Stimulated activated CD8-positive, alpha-beta memory T cell treated with anti-CD3 and anti-CD28 coated beads, Interleukin-2, amount 100 ng/mL, for 1 hour (primary cell): ENCODE results near the gene TLE4.
A peak's percentile ranks its signal among the peaks of the same experiment; 100 is the strongest.

Experiments used
- DNase-seq, 2 donors: peaks; one replicate each; pipeline ENCODE4 v3.0.0-alpha.2; 2020; ENCODE audit warnings: low read depth in 2 of 2

TLE4 gene

DNA sequence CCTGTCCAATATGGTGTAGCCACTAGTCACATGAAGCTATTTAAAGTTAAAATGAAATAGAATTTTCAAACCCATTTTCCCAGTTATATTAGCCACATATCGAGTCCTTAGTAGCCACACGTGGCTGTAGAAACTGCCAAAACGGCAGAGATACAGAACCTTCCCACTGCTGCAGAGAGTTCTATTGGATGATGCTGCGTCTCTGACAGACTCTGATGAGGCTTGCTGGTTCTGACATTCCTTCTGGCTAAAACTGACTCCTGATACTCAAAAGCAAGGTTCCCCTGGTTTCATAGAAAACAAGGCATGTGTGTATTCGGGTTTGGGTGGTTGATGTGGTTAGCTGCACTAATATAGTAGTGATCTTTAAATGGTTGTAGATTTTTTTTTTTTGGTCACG is 91.5 kb downstream of the TLE4 start:
- DNase-seq = no peak

DNA sequence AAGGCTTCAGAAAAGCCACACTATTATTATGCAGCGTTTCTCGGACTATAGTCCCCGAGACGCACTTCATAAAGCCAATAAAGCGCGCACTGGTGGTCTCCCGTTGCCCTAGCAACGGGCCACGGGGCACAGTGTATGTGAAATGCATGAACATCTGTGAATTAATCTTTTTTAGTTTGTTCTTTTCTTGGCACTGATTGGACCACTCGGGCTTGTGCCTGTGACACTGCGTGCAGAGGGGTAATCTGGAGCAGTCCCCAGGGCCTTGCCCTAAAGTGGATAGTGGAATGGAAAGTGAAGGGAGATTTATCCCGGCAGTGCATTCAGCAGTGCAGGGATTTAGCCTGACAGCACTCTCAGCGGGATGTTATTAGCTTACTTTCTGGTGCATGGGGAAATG is 92.1 kb downstream of the TLE4 start:
- DNase-seq = no peak

DNA sequence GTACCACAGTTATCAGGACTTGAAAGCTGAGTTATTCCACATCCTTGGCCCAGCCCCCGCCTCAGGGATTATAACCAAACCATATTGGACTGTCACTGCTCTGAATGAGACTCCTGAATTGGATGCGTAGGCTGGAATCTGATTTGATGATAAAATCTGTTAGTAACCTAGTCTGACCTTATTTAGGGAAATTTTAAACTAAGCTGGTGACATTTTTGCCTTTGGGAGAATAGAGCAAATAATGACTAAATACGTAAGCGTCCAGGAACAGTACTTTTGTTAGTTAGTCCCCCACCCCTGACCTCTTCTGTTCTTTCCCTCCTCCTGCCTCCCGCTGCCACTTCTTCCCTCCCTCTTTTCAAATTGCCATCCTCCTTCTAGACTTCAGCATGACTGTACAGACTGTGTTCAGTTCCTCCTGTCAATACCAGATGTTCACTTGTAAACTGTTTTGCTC is 92.6 kb downstream of the TLE4 start:
- no peak for DNase-seq

DNA sequence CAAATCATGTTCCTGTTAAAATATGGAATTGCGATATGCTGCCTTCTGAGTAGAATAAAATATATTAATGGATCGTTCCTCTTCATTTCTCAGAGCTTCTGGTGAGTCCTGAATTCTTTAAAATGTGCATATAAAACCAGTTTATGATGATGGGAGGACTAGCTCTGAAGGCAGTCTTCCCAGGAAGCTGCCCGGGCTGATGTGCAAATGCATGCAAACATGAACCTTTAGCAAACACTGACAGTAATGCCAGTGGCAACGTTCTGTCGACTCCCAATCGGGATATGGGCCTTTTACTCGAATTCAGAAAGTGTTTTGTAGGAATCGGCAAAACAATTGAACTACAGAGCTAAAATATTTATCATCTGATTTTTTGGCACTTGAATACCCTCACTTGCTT is 93.6 kb downstream of the TLE4 start:
- no peak for DNase-seq

DNA sequence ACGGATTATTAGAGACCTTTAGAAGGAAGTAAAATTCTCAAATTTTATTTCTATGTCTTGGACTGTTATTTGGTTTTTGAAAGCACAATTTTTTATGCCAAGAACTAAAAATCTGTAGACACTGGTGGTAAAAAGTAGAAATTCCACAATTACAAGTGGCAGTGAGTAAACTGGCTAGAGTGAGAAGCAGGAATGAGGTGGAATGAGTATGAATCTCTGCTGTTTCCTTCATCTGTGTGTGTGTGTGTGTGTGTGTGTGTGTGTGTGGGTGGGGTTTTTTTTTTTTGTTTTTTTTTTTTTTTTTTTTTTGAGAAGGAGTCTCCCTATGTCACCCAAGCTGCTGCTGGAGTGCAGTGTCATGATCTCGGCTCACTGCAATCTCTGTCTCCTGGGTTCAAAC is 94.2 kb downstream of the TLE4 start:
- no peak for DNase-seq

DNA sequence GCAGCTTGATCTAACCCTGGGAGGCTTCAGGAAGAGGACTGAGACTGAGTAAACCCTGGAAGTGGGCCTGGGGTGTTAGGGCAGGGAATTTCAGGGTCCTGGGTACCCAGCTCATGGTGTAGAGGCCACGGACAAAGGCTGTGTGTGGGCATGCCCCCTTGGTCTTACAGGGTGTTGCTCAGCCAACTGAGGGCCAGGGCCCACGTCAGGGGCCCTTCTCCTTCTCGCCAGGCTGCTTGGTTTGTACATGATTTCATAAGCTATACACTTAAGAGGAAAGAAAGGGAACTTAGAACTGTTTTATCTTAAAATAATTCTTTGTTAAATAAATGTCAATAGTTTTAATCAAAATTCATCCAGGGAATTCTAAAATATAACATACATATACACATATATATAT is 95.4 kb downstream of the TLE4 start:
- DNase-seq = no peak

DNA sequence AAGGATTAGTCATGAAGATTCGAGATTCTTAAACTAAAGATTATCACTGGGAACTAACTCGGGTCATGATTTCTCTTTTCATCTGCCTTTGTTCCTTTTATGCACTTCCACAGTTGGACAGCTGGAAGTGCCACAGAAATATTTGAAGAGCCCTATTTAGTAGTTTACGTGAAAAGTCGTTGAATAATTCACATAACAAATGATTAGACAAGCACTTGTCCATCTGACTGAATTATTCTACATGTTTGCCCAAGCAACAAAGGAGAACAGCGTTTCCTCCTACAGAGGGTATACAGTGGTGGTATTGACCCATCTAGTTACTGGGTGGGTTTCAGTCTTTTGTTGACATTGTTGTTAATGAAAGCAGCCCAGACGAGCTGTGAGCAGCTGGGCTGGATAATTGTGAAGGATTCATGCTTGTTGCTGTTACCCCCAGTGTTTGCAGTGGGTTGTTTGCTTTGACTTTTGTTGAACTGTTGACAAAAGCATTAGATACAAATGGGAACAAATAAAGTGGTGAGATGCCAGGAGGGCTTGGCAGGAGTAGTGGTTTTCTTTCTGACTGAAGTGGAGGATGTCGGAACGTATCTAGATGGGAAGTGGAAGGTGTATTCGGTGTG is 96.2 kb downstream of the TLE4 start:
- no peak for DNase-seq

DNA sequence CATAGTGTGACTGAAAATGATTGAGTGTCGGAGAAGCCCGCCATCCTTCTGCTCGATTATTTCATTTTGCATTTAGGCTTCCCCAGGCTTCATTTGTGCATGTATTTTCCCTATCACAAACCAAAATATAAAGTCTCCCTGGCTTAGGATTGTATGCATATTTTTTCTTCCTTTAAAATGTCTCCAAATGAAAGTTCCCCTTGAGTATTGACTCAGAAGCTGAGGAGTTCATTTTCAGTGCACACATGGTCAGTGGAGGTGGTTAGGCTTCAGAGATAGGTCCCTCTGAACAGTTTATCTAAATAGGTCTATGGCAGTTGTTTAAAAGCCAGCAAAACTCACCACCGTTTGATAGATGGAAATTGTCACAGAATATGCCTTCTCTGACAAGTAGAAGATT is 97.2 kb downstream of the TLE4 start:
- no peak for DNase-seq

DNA sequence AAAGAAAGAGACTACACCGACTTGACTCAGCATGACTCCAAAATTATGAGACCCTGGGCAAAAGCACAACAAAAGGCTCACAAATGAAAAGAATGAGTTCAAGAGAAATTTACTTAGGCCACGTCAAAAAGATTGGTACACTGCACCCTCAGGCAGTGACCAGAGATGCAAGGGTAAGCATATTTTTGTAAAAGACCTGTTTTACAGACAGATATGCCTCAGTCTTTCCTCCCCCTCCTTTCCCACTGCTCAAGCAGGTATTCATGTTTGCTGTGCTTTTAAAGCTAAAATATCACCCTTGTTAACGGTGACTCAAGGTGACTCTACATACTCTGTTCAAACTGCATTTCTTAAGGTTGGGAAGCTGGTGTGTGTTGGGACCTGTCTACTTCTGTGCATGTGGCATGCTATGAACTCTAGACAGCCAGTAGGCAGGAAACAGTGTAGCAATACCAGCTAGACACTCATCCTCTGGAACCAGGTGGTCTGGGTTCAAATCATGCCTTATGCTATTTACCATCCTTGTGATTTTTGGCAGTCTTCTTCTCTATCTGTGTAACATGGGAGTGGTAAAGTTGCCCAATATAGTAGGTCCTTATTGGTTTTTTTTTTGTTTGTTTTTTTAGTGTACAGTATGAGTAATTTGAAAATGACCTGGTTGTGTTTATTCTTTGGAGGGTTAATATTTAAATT is 98.7 kb downstream of the TLE4 start:
- no peak for DNase-seq

DNA sequence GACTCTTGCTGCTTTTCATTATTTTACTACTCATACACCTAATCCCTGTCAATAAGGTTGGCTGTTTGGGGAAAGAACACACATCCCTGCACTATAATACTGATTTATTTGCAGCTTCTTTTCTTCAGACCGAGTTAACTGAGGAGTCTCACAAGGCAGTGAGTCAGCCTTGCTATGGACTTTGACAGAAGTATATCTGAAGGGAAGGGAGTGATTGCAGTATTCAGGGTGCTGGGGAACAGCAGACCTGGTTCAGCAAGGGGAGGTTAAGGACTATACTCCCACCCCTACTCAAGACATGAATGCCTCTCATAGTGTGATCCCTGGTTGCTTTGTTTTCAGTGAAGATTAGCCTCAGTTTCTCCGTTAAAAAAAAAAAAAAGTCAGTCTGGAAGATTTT is 99.8 kb downstream of the TLE4 start:
- DNase-seq = no peak

DNA sequence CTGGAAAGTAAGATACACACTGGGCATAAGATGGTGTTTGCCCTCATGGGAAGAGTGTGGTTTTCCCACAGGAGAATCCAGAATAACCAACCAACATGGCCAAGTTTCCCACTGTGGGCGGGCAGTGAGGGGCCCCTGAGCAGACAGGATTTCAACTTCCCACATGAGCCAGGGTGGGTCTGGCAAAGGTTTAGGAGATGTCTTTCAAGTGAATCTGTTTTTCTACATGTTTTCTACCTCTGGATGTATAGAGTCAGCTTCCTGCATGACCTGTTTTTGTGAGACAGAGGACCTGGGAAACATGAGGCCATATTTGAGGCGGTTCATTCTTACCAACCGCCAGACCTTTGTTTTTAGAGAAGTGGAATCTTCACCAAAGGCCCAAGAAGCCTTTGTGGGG is 100.5 kb downstream of the TLE4 start:
- no peak for DNase-seq

DNA sequence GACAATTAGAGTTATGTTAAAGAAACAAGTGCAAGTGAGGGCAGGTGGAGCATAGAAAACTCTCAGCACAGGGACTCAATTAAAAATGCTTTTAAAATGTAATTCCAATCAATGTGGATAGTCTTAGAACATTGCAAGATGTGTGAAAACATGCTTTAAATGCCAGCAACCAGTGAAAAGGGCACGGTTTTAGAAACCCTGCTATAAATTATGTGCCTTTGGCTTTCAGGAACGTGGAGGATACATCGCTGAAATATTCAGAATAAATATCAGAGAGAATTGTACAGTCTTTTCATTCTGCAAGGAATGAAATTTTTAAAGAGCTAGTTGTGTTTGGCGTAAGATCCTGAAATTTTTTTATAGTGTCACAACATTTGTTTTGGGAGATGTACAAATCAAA is 101.1 kb downstream of the TLE4 start:
- no peak for DNase-seq

DNA sequence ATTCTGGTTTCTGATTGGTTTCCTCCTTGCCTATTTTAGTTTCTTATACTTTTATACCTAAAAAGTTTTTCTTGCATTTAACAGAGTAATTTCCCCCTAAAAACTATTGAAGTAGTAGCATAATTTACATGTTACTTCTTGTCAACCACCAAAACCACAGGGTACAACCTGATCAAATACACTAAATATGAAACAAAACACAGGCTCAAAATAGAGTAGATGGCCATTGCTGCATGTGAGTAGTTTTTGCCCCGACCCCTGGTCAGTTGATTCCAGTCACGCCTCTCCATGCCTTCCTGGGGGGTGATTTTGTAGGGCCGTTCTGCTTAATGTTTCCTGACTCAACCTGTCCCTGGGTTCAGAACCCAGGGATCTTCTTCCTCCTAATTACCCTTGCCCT is 101.8 kb downstream of the TLE4 start:
- no peak for DNase-seq

DNA sequence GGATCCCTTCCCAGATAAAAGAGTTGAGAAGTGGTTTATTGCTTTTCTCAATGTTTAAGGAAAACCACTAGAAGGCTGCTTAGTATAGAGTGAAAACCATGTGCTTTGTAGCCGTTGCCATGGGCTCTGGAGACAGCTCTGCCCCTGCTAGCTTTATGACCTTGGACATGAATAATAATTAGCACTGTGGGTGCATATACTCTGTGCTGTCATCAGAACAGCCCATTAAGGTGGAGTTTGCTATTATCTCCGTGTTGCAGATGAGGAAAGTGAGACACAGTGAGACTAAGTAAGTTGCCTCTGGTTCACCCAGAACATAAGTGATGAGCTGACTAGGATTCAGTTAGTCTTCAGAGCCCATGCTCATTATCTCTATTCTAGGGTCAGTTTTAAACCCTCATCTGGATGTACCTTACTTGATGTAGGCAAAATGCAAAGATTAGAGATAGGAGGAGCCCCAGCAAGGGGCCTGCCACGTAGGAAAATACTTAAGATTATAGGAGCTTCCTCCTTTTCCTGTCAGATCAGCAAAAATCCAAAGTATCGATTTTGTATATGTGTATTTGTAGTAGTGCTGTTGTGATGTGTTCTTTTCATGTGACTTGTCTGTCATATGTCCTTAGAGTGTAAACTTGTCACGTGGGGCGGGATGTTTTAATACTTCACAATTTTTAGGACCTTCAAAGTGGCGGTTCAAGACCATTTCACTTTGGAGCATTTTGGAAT is 102.5 kb downstream of the TLE4 start:
- no peak for DNase-seq

DNA sequence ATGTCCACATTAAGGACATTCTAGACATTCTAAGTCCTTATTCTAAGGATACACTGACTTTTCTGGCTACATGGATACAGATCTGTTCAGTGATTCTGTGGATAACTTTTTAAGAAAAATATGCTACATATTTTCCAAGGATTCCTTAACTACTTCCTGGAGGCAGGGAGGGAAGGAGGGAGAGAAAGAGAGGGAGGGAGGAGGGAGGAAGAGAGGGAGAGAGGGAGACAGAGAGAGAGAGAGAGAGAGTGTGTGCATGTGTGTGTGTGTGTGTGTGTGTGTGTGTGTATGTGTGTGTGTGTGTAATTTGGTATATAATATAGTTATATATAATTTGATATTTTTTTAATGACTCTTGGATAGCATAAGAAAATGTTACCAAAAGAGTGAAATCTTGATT is 109.8 kb downstream of the TLE4 start:
- no peak for DNase-seq

DNA sequence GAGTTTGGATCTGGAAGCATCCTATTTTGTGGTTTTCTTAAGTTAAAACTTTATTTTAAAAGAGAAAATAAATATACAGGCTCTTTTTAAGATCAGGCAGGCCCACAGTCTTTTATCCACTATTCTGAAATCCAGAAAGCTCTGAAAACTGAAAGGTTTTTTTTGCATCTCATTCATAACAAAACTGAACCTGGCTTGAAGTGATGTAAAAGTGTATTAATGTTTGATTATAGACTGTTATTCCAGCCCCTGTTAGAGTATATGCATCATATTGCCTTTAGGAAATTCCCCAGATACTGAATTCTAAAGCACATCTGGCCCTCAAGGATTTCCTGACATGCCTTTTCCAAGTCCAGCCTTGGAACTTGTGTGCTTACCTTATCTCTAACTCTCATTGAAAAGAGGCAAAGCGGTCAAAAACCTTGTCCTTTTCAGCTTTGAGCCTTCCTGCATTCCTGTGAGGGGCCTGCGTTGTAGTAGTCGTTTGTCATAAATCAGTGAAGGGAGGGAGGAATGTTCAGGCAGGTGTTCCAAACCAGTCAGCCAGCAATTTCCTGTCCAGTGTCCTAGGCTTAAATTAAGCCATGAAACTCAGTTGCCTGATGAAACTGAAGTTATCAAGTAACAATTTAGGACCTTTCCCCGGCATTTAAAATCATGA is 110.4 kb downstream of the TLE4 start:
- DNase-seq = no peak

DNA sequence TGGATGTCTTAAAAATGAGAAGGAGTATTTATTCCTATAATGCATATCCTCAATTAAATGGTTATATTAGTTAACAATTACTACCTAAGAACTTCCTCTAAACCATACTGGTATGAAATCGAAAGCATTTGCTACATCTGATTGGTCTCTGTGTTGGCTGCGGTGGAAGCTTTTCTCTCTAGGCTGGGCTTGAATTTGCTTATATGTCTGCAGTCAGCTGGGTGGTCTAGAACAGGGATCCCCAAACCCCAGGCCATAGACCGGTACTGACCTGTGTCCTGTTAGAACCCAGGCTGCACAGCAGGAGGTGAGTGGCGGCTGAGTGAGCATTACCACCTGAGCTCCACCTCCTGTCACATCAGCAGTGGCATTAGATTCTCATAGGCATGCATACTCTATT is 112.3 kb downstream of the TLE4 start:
- DNase-seq = no peak

DNA sequence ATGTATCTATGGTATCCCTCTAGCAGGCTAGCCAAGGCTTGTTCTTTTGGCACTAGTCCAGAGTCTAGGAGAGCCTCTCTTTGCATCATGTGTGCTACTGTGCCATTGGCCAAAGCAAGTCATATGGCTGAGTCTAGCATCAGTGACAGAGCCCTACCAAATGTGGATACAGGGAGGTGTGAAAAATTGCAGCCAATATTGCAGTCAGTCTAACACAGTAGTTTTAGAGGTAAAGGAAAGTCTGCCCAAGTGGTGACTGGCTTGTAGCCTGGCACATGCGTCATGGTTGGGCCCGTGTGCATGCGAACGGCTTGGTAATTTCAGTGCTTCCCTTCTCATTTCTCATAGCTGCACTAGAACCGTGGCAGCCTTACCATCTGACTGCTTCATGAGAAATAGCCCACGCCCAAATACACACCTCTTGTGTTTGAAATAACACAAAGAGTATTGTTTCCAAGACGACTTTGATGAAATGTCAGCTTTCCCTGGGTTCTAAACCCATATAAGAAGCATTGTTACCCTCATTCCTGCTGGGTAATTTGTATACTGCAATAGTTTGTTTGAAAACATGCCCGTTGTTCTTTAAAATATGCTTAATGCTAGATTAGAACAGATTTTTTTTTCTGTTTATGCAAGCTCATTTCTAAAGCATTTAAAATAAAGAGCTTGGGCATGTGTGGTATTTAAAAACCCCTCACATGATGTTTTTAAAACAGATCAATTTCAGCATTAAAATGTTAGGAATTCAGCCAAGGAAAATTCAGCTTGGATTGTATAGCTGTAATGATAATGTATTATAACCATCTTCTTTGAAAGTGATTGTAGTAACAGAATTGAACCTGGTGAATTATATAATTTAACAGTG is 113.2 kb downstream of the TLE4 start:
- DNase-seq = no peak

DNA sequence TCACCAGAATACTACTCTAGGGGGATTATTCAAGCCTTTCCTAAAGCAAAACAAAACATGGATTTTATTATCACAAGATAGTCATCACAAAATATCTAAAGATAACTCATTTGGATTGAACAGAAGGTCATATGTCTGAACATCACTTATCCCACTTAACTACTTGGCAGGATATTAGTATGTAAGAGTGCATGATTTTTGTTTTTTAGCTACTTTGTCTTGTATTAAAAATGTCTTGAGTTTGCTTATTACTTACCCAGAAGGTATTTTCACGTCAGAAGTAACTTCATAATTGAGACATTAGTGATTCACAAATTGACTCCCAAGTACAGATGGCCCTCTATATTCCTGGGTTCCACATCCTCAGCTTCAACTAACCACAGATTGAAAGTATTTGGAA is 113.8 kb downstream of the TLE4 start:
- DNase-seq = no peak

DNA sequence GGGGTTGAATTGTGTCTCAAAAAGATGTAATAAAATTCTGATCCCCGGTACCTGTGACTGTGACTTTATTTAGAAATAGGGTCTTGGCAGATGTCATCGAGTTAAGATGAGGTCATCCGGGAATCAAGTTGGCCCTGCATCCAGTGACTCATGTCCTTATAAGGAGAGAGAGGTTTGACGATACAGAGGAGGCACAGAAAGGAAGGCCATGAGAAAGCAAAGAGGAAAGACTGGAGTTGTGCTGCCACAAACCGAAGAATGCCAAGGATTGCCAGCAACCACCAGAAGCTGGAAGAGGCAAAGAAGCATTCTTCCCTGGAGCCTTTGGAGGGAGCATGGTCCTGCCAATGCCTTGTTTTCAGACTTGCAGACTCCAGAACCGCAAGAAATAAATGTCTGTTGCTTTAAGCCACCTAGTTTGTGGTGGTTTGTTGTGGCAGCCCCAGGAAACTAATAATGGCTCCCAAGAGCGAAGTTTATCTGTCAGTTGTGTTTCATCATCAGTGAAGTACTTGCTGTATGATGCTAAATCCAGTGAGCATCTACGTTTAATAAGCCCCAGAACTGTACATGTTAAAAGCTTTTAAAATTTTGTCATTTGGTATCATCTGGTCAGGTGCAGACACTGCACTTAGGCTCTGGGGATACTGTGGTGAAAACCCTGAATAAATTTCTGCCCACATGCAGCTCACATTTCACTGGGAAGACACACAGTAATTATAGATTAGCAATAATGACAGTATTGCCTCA is 114.8 kb downstream of the TLE4 start:
- DNase-seq = no peak

DNA sequence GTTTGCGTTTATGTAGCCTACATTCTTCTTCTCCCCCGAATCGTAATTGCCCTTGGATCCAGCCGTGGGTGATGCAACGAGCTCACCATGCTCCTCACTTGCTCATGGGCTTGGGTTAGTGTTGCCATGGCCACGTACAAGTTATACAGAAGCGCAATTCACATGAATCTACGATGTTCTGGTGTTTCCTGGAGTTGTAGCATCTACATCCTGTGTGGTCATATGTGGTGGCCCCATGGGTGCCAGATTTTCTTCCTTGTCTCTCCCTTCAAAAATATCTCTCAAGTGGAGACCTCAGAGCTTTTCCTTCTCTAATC is 115.3 kb downstream of the TLE4 start:
- DNase-seq = peak in 1 of 2 donors; percentile 3
